T-helper 1 cell treated with Interleukin-12 subunit alpha and Interleukin-12 subunit beta and Interleukin-4 antibody, amounts not matched to agents 30 μg/mL and 1 μg/mL, for 36 hours (primary cell): ENCODE data around the gene TTC9B.

Experiments used
- H3K27ac Mint-ChIP-seq: one replicate; pipeline ENCODE4 v1.8.0; 2021; ENCODE audit warnings: mild to moderate bottlenecking, mixed read lengths
- H3K27me3 Mint-ChIP-seq: one replicate; pipeline ENCODE4 v1.8.0; 2021; ENCODE audit warnings: low read depth, mixed read lengths
- H3K36me3 Mint-ChIP-seq: one replicate; pipeline ENCODE4 v1.8.0; 2021; ENCODE audit warnings: low read depth, mixed read lengths
- H3K4me1 Mint-ChIP-seq: one replicate; pipeline ENCODE4 v1.8.0; 2021; ENCODE audit warnings: low read depth, mixed read lengths
- H3K4me3 Mint-ChIP-seq: one replicate; pipeline ENCODE4 v1.8.0; 2021; ENCODE audit warnings: mild to moderate bottlenecking, moderate library complexity, mixed read lengths
- H3K9me3 Mint-ChIP-seq: one replicate; pipeline ENCODE4 v1.8.0; 2021; ENCODE audit warnings: mixed read lengths

TTC9B gene

GRCh38 chr19:40254714-40255418 is 36.7 kb upstream of the TTC9B start:
- peaks cover 2% of the 10 kb centered on the region for H3K4me1 Mint-ChIP-seq
- H3K36me3 Mint-ChIP-seq, result peaks cover 25% of the 10 kb centered on the region

GRCh38 chr19:40253611-40254092 is 35.5 kb upstream of the TTC9B start:
- Mint-ChIP-seq H3K4me3 (no peak overlapping the region), H3K4me1 (peaks cover 2% of the 10 kb centered on the region), H3K27ac (no peak overlapping the region), H3K27me3 (no peaks in the 10 kb centered on the region), H3K36me3 (peaks cover 27% of the 10 kb centered on the region), H3K9me3 (no peaks in the 10 kb centered on the region)

More at GRCh38 chr19:40254714-40255418, 36.7 kb upstream of the TTC9B start:
- H3K27me3 Mint-ChIP-seq, result no peaks in the 10 kb centered on the region
- no peak overlapping the region for H3K27ac Mint-ChIP-seq
- H3K4me3 Mint-ChIP-seq, result no peak overlapping the region
- H3K9me3 Mint-ChIP-seq, result no peaks in the 10 kb centered on the region

- Mint-ChIP-seq H3K4me1 (peaks cover 2% of the 10 kb centered on the region), H3K27me3 (no peaks in the 10 kb centered on the region), H3K9me3 (no peaks in the 10 kb centered on the region), H3K27ac (no peak overlapping the region), H3K36me3 (peaks cover 27% of the 10 kb centered on the region), H3K4me3 (no peak overlapping the region)
These were observed 34.2 kb upstream of the TTC9B start for GRCh38 chr19:40252395-40252794.

GRCh38 chr19:40251991-40252390 is 33.8 kb upstream of the TTC9B start:
- no peaks in the 10 kb centered on the region for H3K9me3 Mint-ChIP-seq
- H3K27ac Mint-ChIP-seq, result no peak overlapping the region
- H3K36me3 Mint-ChIP-seq, result peaks cover 27% of the 10 kb centered on the region
- peaks cover 2% of the 10 kb centered on the region for H3K4me1 Mint-ChIP-seq
- H3K27me3 Mint-ChIP-seq, result no peaks in the 10 kb centered on the region
- no peak overlapping the region for H3K4me3 Mint-ChIP-seq

- H3K36me3 Mint-ChIP-seq, result peaks cover 27% of the 10 kb centered on the region
- H3K27ac Mint-ChIP-seq, result no peak overlapping the region
- H3K27me3 Mint-ChIP-seq, result no peaks in the 10 kb centered on the region
- no peak overlapping the region for H3K4me3 Mint-ChIP-seq
- peaks cover 2% of the 10 kb centered on the region for H3K4me1 Mint-ChIP-seq
- H3K9me3 Mint-ChIP-seq, result no peaks in the 10 kb centered on the region
These were observed 33.1 kb upstream of the TTC9B start for GRCh38 chr19:40251244-40251643.

- no peak overlapping the region for H3K27ac Mint-ChIP-seq
- H3K36me3 Mint-ChIP-seq, result peaks cover 15% of the 10 kb centered on the region
- no peak overlapping the region for H3K4me3 Mint-ChIP-seq
- no peaks in the 10 kb centered on the region for H3K9me3 Mint-ChIP-seq
- H3K4me1 Mint-ChIP-seq, result no peaks in the 10 kb centered on the region
- no peaks in the 10 kb centered on the region for H3K27me3 Mint-ChIP-seq
These were observed 31.6 kb upstream of the TTC9B start for GRCh38 chr19:40249781-40250180.

GRCh38 chr19:40249201-40249600 is 31.0 kb upstream of the TTC9B start:
- no peak overlapping the region for H3K27ac Mint-ChIP-seq
- H3K36me3 Mint-ChIP-seq, result peaks cover 14% of the 10 kb centered on the region
- no peak overlapping the region for H3K4me3 Mint-ChIP-seq
- no peaks in the 10 kb centered on the region for H3K4me1 Mint-ChIP-seq
- no peaks in the 10 kb centered on the region for H3K9me3 Mint-ChIP-seq
- H3K27me3 Mint-ChIP-seq, result no peaks in the 10 kb centered on the region

GRCh38 chr19:40247735-40248262 is 29.6 kb upstream of the TTC9B start:
- H3K4me3 Mint-ChIP-seq, result no peak overlapping the region
- H3K36me3 Mint-ChIP-seq, result peaks cover 6% of the 10 kb centered on the region
- H3K4me1 Mint-ChIP-seq, result no peaks in the 10 kb centered on the region
- H3K27me3 Mint-ChIP-seq, result no peaks in the 10 kb centered on the region
- H3K9me3 Mint-ChIP-seq, result no peaks in the 10 kb centered on the region
- H3K27ac Mint-ChIP-seq, result no peak overlapping the region

GRCh38 chr19:40247178-40247577 is 29.0 kb upstream of the TTC9B start:
- H3K4me1 Mint-ChIP-seq, result no peaks in the 10 kb centered on the region
- peaks cover 6% of the 10 kb centered on the region for H3K36me3 Mint-ChIP-seq
- H3K27ac Mint-ChIP-seq, result no peak overlapping the region
- H3K9me3 Mint-ChIP-seq, result no peaks in the 10 kb centered on the region
- no peak overlapping the region for H3K4me3 Mint-ChIP-seq
- no peaks in the 10 kb centered on the region for H3K27me3 Mint-ChIP-seq

- Mint-ChIP-seq H3K27me3 (no peaks in the 10 kb centered on the region), H3K27ac (no peak overlapping the region), H3K36me3 (peaks cover 5% of the 10 kb centered on the region), H3K4me3 (no peak overlapping the region), H3K9me3 (no peaks in the 10 kb centered on the region), H3K4me1 (no peaks in the 10 kb centered on the region)
These were observed 28.3 kb upstream of the TTC9B start for GRCh38 chr19:40246292-40247073.

- Mint-ChIP-seq H3K4me1 (no peaks in the 10 kb centered on the region), H3K4me3 (no peak overlapping the region), H3K27me3 (no peaks in the 10 kb centered on the region), H3K27ac (no peak overlapping the region), H3K9me3 (no peaks in the 10 kb centered on the region), H3K36me3 (peaks cover 6% of the 10 kb centered on the region)
These were observed 27.4 kb upstream of the TTC9B start for GRCh38 chr19:40245506-40246128.

GRCh38 chr19:40244579-40245317 is 26.6 kb upstream of the TTC9B start:
- no peak overlapping the region for H3K27ac Mint-ChIP-seq
- H3K4me3 Mint-ChIP-seq, result no peak overlapping the region
- H3K36me3 Mint-ChIP-seq, result peaks cover 6% of the 10 kb centered on the region
- no peaks in the 10 kb centered on the region for H3K27me3 Mint-ChIP-seq
- H3K4me1 Mint-ChIP-seq, result no peaks in the 10 kb centered on the region
- H3K9me3 Mint-ChIP-seq, result no peaks in the 10 kb centered on the region

GRCh38 chr19:40243181-40243580 is 25.0 kb upstream of the TTC9B start:
- no peak overlapping the region for H3K27ac Mint-ChIP-seq
- H3K9me3 Mint-ChIP-seq, result no peaks in the 10 kb centered on the region
- no peaks in the 10 kb centered on the region for H3K27me3 Mint-ChIP-seq
- H3K4me1 Mint-ChIP-seq, result no peaks in the 10 kb centered on the region
- H3K36me3 Mint-ChIP-seq, result peaks cover 6% of the 10 kb centered on the region
- no peak overlapping the region for H3K4me3 Mint-ChIP-seq

GRCh38 chr19:40242480-40242879 is 24.3 kb upstream of the TTC9B start:
- Mint-ChIP-seq H3K27ac (no peak overlapping the region), H3K4me3 (no peak overlapping the region), H3K9me3 (no peaks in the 10 kb centered on the region), H3K36me3 (peaks cover 8% of the 10 kb centered on the region), H3K4me1 (no peaks in the 10 kb centered on the region), H3K27me3 (no peaks in the 10 kb centered on the region)
